Testis (tissue), 2 donors: ENCODE measurements around the gene TM9SF2.

Source experiments
- CTCF ChIP-seq, 3 experiments: fragments of 450-650 bp in 2 of 3; fragments of 200-600 bp in 1 of 3; sonication (generic) in 1 of 3; IDR thresholded peaks; one replicate each; pipeline ENCODE4 v1.5.1; 2016 to 2019; ENCODE audit warnings: antibody characterized with exemption in 3 of 3, mild to moderate bottlenecking in 2 of 3, moderate library complexity in 1 of 3
- POLR2A ChIP-seq: fragments of 450-650 bp; IDR thresholded peaks from one replicate; pipeline ENCODE4 v1.6.1; 2017; ENCODE audit warnings: antibody characterized with exemption, mild to moderate bottlenecking, moderate library complexity

- no peak for TF ChIP-seq POLR2A
- TF ChIP-seq CTCF (IDR thresholded peaks at IDR 0.05), result no peak
Observed at GRCh38 chr13:99542788-99543406, 41.6 kb downstream of the TM9SF2 start.
